Measurements from ENCODE around the gene ADCY3.

GRCh38 chr2:24792542-24792873 lies 127.5 kb downstream of the ADCY3 start:
- TF ChIP-seq POLR2AphosphoS5 (IDR thresholded peaks at IDR 0.05; ENCODE audit: low read depth, low read length), result no peak
- TF ChIP-seq, protein P1, sequence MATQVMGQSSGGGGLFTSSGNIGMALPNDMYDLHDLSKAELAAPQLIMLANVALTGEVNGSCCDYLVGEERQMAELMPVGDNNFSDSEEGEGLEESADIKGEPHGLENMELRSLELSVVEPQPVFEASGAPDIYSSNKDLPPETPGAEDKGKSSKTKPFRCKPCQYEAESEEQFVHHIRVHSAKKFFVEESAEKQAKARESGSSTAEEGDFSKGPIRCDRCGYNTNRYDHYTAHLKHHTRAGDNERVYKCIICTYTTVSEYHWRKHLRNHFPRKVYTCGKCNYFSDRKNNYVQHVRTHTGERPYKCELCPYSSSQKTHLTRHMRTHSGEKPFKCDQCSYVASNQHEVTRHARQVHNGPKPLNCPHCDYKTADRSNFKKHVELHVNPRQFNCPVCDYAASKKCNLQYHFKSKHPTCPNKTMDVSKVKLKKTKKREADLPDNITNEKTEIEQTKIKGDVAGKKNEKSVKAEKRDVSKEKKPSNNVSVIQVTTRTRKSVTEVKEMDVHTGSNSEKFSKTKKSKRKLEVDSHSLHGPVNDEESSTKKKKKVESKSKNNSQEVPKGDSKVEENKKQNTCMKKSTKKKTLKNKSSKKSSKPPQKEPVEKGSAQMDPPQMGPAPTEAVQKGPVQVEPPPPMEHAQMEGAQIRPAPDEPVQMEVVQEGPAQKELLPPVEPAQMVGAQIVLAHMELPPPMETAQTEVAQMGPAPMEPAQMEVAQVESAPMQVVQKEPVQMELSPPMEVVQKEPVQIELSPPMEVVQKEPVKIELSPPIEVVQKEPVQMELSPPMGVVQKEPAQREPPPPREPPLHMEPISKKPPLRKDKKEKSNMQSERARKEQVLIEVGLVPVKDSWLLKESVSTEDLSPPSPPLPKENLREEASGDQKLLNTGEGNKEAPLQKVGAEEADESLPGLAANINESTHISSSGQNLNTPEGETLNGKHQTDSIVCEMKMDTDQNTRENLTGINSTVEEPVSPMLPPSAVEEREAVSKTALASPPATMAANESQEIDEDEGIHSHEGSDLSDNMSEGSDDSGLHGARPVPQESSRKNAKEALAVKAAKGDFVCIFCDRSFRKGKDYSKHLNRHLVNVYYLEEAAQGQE (IDR thresholded peaks at IDR 0.05; ENCODE audit: insufficient read depth in 1 of 2, low read depth in 2 of 2, low read length in 2 of 2), result no peak
- no peak for TF ChIP-seq SIN3A (IDR thresholded peaks at IDR 0.05; ENCODE audit: borderline replicate concordance, insufficient read depth, low read length)
- no peak for TF ChIP-seq TAF1 (IDR thresholded peaks at IDR 0.05; ENCODE audit: borderline replicate concordance, insufficient read depth, low read length)
- TF ChIP-seq FOXP2 (optimal IDR thresholded peaks at IDR 0.05; ENCODE audit: borderline replicate concordance, extremely low read depth, extremely low read length, insufficient read depth), result no peak
